Thoracic aorta (tissue), 2 donors: ENCODE measurements around the gene C9orf78. TPM values are rescaled to one million over a fixed set of nuclear protein-coding genes. Genes with fewer than 3 reads are reported as not detected.

ENCODE experiments used
- ATAC-seq: fragments of 150-250 bp; one replicate; pipeline ENCODE4 v1.8.0; 2017; ENCODE audit warnings: low read depth; ENCODE audit not compliant: insufficient number of reproducible peaks, low FRiP score
- DNase-seq: peaks from one replicate; pipeline ENCODE4 v3.0.0-alpha.2; 2020; ENCODE audit warnings: low spot score
- H3K27ac ChIP-seq, 2 donors: fragments of 200-600 bp; sonication (generic); 1 replicate in 1 of 2; 2 replicates in 1 of 2; pipeline ENCODE4 v1.5.1; 2016; ENCODE audit warnings: mild to moderate bottlenecking in 2 of 2, moderate library complexity in 2 of 2
- H3K27me3 ChIP-seq: fragments of 200-600 bp; sonication (generic); replicated peaks from 2 replicates; pipeline ENCODE4 v1.6.0; 2016; ENCODE audit warnings: mild to moderate bottlenecking; ENCODE audit not compliant: insufficient read depth
- H3K36me3 ChIP-seq: fragments of 200-600 bp; sonication (generic); one replicate; pipeline ENCODE4 v1.5.1; 2016
- H3K4me1 ChIP-seq, 2 donors: fragments of 200-600 bp; sonication (generic); 1 replicate in 1 of 2; 2 replicates in 1 of 2; pipeline versions ENCODE4 v1.5.1 to v1.6.0; 2016; ENCODE audit warnings: low read depth in 2 of 2, mild to moderate bottlenecking in 1 of 2; ENCODE audit not compliant: control insufficient read depth in 1 of 2
- H3K4me3 ChIP-seq: fragments of 200-600 bp; sonication (generic); 2 replicates; pipeline ENCODE4 v1.5.1; 2016; ENCODE audit warnings: mild to moderate bottlenecking
- H3K9me3 ChIP-seq: fragments of 200-600 bp; sonication (generic); 2 replicates; pipeline ENCODE4 v1.5.1; 2016
- CTCF ChIP-seq: fragments of 200-600 bp; sonication (generic); IDR thresholded peaks from one replicate; pipeline ENCODE4 v1.5.1; 2019; ENCODE audit warnings: antibody characterized with exemption
- total RNA-seq, 2 donors: library from RNA; depleted of rRNA; stranded (reverse); fragments of >200 nt; gene quantifications; one replicate each; pipeline versions ENCODE4 v1.1.0 to v1.2.3, GENCODE V29; 2016

Gene C9orf78
- total RNA-seq, 2 donors from 2014 or later: 47.8 to 140 TPM

GRCh38 chr9:129841071-129841470 is 6.0 kb upstream of the C9orf78 start:
- no peaks in the 10 kb centered on the region for H3K9me3 ChIP-seq
- no peaks in the 10 kb centered on the region for H3K36me3 ChIP-seq
- ATAC-seq (no peak), DNase-seq (no peak)
- peaks cover 25 to 41% of the 10 kb centered on the region in 2 donors for H3K4me1 ChIP-seq
- TF ChIP-seq CTCF: no peak
- H3K27ac ChIP-seq: no peak overlapping the region
- no peak overlapping the region for H3K4me3 ChIP-seq
- H3K27me3 ChIP-seq: no peaks in the 10 kb centered on the region

DNA sequence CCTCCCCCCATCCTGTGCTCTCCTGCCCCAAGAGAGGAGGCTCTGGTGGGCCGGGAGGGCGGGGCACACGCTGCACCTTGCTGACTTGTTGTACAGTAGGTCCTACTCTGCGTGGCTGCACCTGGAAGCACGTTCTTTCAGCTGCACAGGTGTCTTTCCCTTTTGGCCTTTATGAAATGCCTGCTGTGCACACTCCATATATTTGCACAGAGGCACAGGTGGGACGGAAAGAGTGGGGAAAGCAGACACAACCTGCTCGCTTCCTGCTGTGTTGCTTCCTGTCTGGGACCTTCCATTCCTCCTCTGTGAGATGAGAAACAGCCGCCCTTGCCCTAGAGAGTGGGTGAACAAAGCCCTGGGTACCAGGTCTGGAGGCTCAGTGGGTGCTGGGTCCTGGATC is 5.0 kb upstream of the C9orf78 start:
- H3K9me3 ChIP-seq: no peaks in the 10 kb centered on the region
- DNase-seq: no peak
- H3K4me1 ChIP-seq: peaks cover 25 to 43% of the 10 kb centered on the region in 2 donors
- H3K27me3 ChIP-seq: no peaks in the 10 kb centered on the region
- no peak overlapping the region for H3K27ac ChIP-seq
- no peaks in the 10 kb centered on the region for H3K36me3 ChIP-seq
- ATAC-seq: no peak
- H3K4me3 ChIP-seq: no peak overlapping the region
- TF ChIP-seq CTCF: no peak

DNA sequence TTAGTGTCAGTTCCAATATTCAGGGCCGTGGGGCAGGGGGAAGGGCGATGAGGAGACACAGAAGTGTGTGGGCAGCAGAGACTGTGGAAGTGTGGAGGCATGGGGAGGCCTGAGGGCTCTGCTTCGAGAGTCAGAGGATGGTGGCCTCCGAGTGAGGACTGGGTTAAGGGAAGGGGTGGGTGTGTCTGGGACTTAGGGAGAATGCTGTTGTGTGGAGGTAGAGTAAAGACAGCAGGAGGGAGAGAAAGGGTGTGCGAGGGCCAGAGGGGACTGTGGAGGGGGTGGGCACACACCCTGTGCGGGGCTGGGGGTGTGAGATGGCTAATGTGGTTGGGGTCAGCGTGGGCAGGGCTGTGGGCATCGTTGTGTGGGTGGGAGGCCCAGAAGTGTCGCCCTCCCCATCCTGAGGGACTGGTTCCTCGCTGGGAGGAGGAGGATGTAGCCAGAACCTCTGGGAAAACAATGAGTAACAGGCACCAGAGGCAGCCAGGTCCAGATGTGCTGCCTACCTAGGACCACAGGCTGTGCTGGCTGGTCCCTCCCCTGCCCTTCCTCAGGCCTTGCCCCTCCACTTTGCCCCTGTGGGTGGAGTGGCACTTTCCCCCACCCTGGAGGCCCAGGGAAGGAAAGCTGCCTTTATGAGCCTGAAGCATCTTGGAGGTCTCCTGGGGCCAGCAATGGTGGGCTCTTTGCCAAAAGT is 4.4 kb upstream of the C9orf78 start:
- Histone ChIP-seq H3K36me3 (no peaks in the 10 kb centered on the region), H3K4me1 (peaks cover 25 to 43% of the 10 kb centered on the region in 2 donors), H3K27me3 (no peaks in the 10 kb centered on the region), H3K9me3 (no peaks in the 10 kb centered on the region), H3K27ac (peak overlapping the region in 1 of 2 donors; percentile 11), H3K4me3 (no peak overlapping the region)
- TF ChIP-seq CTCF: no peak
- DNase-seq (no peak), ATAC-seq (no peak)

GRCh38 chr9:129838707-129839259 is 3.7 kb upstream of the C9orf78 start:
- TF ChIP-seq CTCF: no peak
- H3K36me3 ChIP-seq: no peaks in the 10 kb centered on the region
- H3K9me3 ChIP-seq: no peaks in the 10 kb centered on the region
- peaks cover 32 to 50% of the 10 kb centered on the region in 2 donors for H3K4me1 ChIP-seq
- H3K27ac ChIP-seq: peak overlapping the region in 1 of 2 donors; percentile 11
- ATAC-seq (no peak), DNase-seq (no peak)
- H3K4me3 ChIP-seq: no peak overlapping the region
- no peaks in the 10 kb centered on the region for H3K27me3 ChIP-seq

GRCh38 chr9:129836311-129837007 is 1.4 kb upstream of the C9orf78 start:
- H3K4me1 ChIP-seq: peaks cover 32 to 54% of the 10 kb centered on the region in 2 donors
- no peaks in the 10 kb centered on the region for H3K27me3 ChIP-seq
- H3K9me3 ChIP-seq: no peaks in the 10 kb centered on the region
- peak overlapping the region; percentile 86 for H3K4me3 ChIP-seq
- peaks cover 6% of the 10 kb centered on the region for H3K36me3 ChIP-seq
- ATAC-seq (no peak), DNase-seq (no peak)
- no peak for TF ChIP-seq CTCF
- H3K27ac ChIP-seq: peak overlapping the region in 1 of 2 donors; percentile 92
